Endothelial cell of umbilical vein (primary cell): ENCODE measurements around the gene ANKMY1. TPM values are rescaled to one million over a fixed set of nuclear protein-coding genes. Genes with fewer than 3 reads are reported as not detected.
"Not testable (repeated sequence)": the region's sequence is repeated elsewhere in the genome, so short reads cannot be mapped to it uniquely, and the experiment has no call there.

ENCODE experiments used
- BruUV-seq: library from RNA; stranded (reverse); fragments of 400-500 nt; replicated peaks from 2 replicates; lab custom pipeline; 2021; lab: Mats Ljungman, UMichigan
- CTCF ChIA-PET: fragments of 300-600, 350-600 bp; sonication (Branson Sonifier 250); formaldehyde crosslinking; loops from one replicate; lab custom pipeline; 2021; ENCODE audit warnings: antibody characterized with exemption, inconsistent platforms; lab: Charles Lee
- POLR2A ChIA-PET: fragments of 300-600, 350-600 bp; sonication (Branson Sonifier 250); formaldehyde crosslinking; loops from one replicate; lab custom pipeline; 2021; ENCODE audit warnings: antibody characterized with exemption, inconsistent platforms; lab: Charles Lee
- DNase-seq: peaks from one replicate; pipeline ENCODE4 v3.0.0-alpha.2; 2011; ENCODE audit warnings: low read depth, low spot score
- FAIRE-seq: peaks from 2 replicates; lab custom pipeline; 2011; peaks lifted over from hg19 to GRCh38; lab: Jason Lieb, UNC
- H2AFZ ChIP-seq: 2 replicates; pipeline ENCODE4 v1.6.0; 2012; ENCODE audit warnings: low read depth, low read length, control low read depth, inconsistent platforms
- H3K27ac ChIP-seq: 2 replicates; pipeline ENCODE4 v1.5.1; 2011; ENCODE audit warnings: low read depth, mild to moderate bottlenecking, control low read depth, low read length, moderate library complexity; ENCODE audit not compliant: insufficient read depth
- H3K27me3 ChIP-seq, 2 experiments: 2 replicates each; pipeline versions ENCODE4 v1.6.0 to v1.6.1; 2011; ENCODE audit warnings: low read length in 2 of 2, mixed read lengths in 1 of 2; ENCODE audit not compliant: control insufficient read depth in 2 of 2, insufficient read depth in 2 of 2
- H3K36me3 ChIP-seq, 2 experiments: 2 replicates in 1 of 2; 3 replicates in 1 of 2; pipeline ENCODE4 v1.5.1; 2011; ENCODE audit warnings: low read length in 2 of 2, mild to moderate bottlenecking in 1 of 2, moderate library complexity in 1 of 2; ENCODE audit not compliant: control insufficient read depth in 2 of 2, insufficient read depth in 2 of 2; ENCODE audit errors: extremely low read depth in 1 of 2
- H3K4me1 ChIP-seq: 3 replicates; pipeline ENCODE4 v1.5.1; 2011; ENCODE audit warnings: mild to moderate bottlenecking, low read length; ENCODE audit not compliant: control insufficient read depth, insufficient read depth; ENCODE audit errors: extremely low read depth
- H3K4me2 ChIP-seq: 2 replicates; pipeline ENCODE4 v1.6.1; 2011; ENCODE audit warnings: low read length, control low read depth, mixed read lengths; ENCODE audit not compliant: insufficient read depth
- H3K4me3 ChIP-seq, 3 experiments: fragments of 200-600 bp in 1 of 3; sonication (generic), shearing (Covaris generic) in 1 of 3; replicated peaks in 1 of 3; 2 replicates each; pipeline ENCODE4 v1.5.1; 2011 to 2016; ENCODE audit warnings: control low read depth in 3 of 3, low read length in 3 of 3, mild to moderate bottlenecking in 2 of 3, inconsistent platforms in 1 of 3, low read depth in 1 of 3, moderate library complexity in 1 of 3; ENCODE audit not compliant: insufficient read depth in 1 of 3
- H3K79me2 ChIP-seq: 2 replicates; pipeline ENCODE4 v1.6.0; 2012; ENCODE audit warnings: low read length, inconsistent platforms; ENCODE audit not compliant: control insufficient read depth, insufficient read depth
- H3K9ac ChIP-seq: replicated peaks from 2 replicates; pipeline ENCODE3; 2011; ENCODE audit warnings: low read length, control low read depth; ENCODE audit not compliant: insufficient read depth; ENCODE audit errors: extremely low read depth
- H3K9me1 ChIP-seq: replicated peaks from 3 replicates; pipeline ENCODE4 v1.6.0; 2011; ENCODE audit warnings: mild to moderate bottlenecking, low read length; ENCODE audit not compliant: control insufficient read depth, insufficient read depth; ENCODE audit errors: extremely low read depth
- H3K9me3 ChIP-seq: replicated peaks from 2 replicates; pipeline ENCODE4 v1.5.1; 2012; ENCODE audit warnings: low read length, inconsistent platforms; ENCODE audit not compliant: control insufficient read depth, insufficient read depth
- H4K20me1 ChIP-seq: replicated peaks from 2 replicates; pipeline ENCODE3; 2011; ENCODE audit warnings: mild to moderate bottlenecking, low read length; ENCODE audit not compliant: control insufficient read depth, insufficient read depth; ENCODE audit errors: extremely low read depth
- EZH2 ChIP-seq: IDR thresholded peaks from 2 replicates; pipeline ENCODE4 v1.6.1; 2012; ENCODE audit warnings: borderline replicate concordance, low read depth, mild to moderate bottlenecking, moderate library complexity, low read length, inconsistent platforms; ENCODE audit not compliant: severe bottlenecking
- FOS ChIP-seq: IDR thresholded peaks from 2 replicates; pipeline ENCODE4 v1.6.1; 2011; ENCODE audit warnings: mild to moderate bottlenecking, low read length, moderate library complexity, borderline replicate concordance; ENCODE audit not compliant: insufficient read depth
- GATA2 ChIP-seq: IDR thresholded peaks from 2 replicates; pipeline ENCODE4 v1.7.0; 2011; ENCODE audit warnings: low read depth, mild to moderate bottlenecking, moderate library complexity, mixed read lengths, low read length; ENCODE audit not compliant: insufficient read length, insufficient read depth
- JUN ChIP-seq: IDR thresholded peaks from 2 replicates; pipeline ENCODE4 v1.6.1; 2011; ENCODE audit warnings: borderline replicate concordance, low read depth; ENCODE audit not compliant: insufficient read length, insufficient read depth
- MAX ChIP-seq: IDR thresholded peaks from 2 replicates; pipeline ENCODE4 v1.6.1; 2011; ENCODE audit not compliant: insufficient read depth, insufficient read length
- MYC ChIP-seq: IDR thresholded peaks from one replicate; pipeline ENCODE4 v1.6.1; 2011; ENCODE audit warnings: mild to moderate bottlenecking, low read depth, low read length
- POLR2A ChIP-seq: IDR thresholded peaks from 2 replicates; pipeline ENCODE4 v1.6.1; 2012; ENCODE audit warnings: low read depth, mild to moderate bottlenecking, control low read depth, low read length
- POLR2AphosphoS5 ChIP-seq: IDR thresholded peaks from 2 replicates; pipeline ENCODE4 v1.6.1; 2012; ENCODE audit warnings: low read depth, mild to moderate bottlenecking, control low read depth, low read length, moderate library complexity; ENCODE audit not compliant: insufficient read depth
- dilution Hi-C: fragments of 300-500 bp; cut with MboI; formaldehyde crosslinking; loops from one replicate; pipeline ENCODE4 v1.15.0; 2019; ENCODE audit warnings: low sequenced_read_pairs; ENCODE audit not compliant: extremely low pct_ligation_motif_present
- intact Hi-C: fragments of 100-400 bp; cut with micrococcal nuclease; formaldehyde crosslinking; loops from one replicate; pipeline ENCODE4 v1.10.0; 2022
- polyA plus RNA-seq, 4 experiments: library from polyadenylated mRNA; depleted of rRNA in 3 of 4; stranded (reverse) in 3 of 4; unstranded in 1 of 4; fragments of >200 nt; gene quantifications; 2 replicates each; pipeline versions ENCODE4 v1.2.1 to v1.2.3, GENCODE V29; 2011 to 2012; ENCODE audit warnings: missing spikeins in 1 of 4
- total RNA-seq: library from RNA; stranded (reverse); gene quantifications from 2 replicates; pipeline ENCODE4 v1.2.3, GENCODE V29; 2021
- TF ChIP-seq, protein P1 (sequence below), 2 donors: IDR thresholded peaks; 1 replicate in 1 of 2; 2 replicates in 1 of 2; pipeline ENCODE4 v1.5.1; 2011; ENCODE audit warnings: low read length in 2 of 2, mild to moderate bottlenecking in 2 of 2, moderate library complexity in 2 of 2, control low read depth in 1 of 2, inconsistent platforms in 1 of 2, low read depth in 1 of 2; ENCODE audit not compliant: insufficient read depth in 1 of 2; ENCODE audit errors: extremely low read depth in 1 of 2

ANKMY1 gene
- total and polyA plus RNA-seq, 2 donors (not counting 3 experiments of a cell fraction or from before 2014, with no cell fraction given) = 9.0 to 16.0 TPM

DNA sequence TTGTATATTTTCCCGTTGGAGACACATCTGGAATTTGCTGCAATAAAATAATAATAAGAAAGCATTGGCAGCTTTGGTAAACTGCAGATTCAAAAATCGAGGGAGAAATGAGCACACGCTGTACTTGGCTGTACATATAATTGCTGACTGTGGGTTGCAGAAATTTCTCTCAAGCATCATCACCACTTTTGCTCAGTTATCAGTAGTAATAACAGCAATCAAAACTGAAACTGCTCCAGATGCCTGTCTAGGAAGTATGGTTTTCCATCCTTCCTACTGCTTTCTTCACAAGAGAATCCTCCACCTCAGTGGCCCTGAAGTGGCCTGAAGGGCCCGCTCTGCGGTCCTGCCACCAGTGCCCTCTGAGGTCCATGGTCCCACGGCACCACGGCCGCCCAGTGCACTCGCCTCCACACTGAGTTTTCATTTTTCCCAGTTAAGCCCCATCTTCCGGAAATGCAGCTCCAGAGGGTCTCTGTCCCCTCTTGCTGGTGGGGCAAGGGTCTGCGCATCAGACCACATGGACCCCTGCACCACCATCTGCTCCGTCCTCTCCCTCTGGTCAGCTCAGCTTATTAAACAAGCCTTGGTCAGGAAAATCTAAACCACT is 6.3 kb upstream of the ANKMY1 start:
- intact Hi-C loops = loop anchor here (5.0 to 10.0 kb wide), 3 partner anchors 431 to 753 kb away; partner anchors contain the start of genes HDLBP, SEPTIN2 and SNED1
- Histone ChIP-seq H2AFZ (no peak overlapping the region), H3K9me1 (no peaks in the 10 kb centered on the region), H3K4me3 (no peak overlapping the region), H3K9ac (no peak overlapping the region), H4K20me1 (no peaks in the 10 kb centered on the region), H3K27me3 (no peaks in the 10 kb centered on the region), H3K4me2 (no peak overlapping the region), H3K9me3 (no peaks in the 10 kb centered on the region), H3K27ac (no peak overlapping the region), H3K36me3 (no peaks in the 10 kb centered on the region), H3K4me1 (peaks cover 47% of the 10 kb centered on the region), H3K79me2 (peaks cover 9% of the 10 kb centered on the region)
- CTCF ChIA-PET = interaction anchor here (0.7 kb wide), 1 partner anchor 22 kb away, joined by 4 read pairs; the partner anchor contains the start of gene CAPN10
- BruUV-seq = no TSS peak
- FAIRE-seq (no peak), DNase-seq (no peak)
- no peak for TF ChIP-seq FOS
- no peak for TF ChIP-seq POLR2AphosphoS5
- TF ChIP-seq, protein P1, sequence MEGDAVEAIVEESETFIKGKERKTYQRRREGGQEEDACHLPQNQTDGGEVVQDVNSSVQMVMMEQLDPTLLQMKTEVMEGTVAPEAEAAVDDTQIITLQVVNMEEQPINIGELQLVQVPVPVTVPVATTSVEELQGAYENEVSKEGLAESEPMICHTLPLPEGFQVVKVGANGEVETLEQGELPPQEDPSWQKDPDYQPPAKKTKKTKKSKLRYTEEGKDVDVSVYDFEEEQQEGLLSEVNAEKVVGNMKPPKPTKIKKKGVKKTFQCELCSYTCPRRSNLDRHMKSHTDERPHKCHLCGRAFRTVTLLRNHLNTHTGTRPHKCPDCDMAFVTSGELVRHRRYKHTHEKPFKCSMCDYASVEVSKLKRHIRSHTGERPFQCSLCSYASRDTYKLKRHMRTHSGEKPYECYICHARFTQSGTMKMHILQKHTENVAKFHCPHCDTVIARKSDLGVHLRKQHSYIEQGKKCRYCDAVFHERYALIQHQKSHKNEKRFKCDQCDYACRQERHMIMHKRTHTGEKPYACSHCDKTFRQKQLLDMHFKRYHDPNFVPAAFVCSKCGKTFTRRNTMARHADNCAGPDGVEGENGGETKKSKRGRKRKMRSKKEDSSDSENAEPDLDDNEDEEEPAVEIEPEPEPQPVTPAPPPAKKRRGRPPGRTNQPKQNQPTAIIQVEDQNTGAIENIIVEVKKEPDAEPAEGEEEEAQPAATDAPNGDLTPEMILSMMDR (IDR thresholded peaks at IDR 0.05; ENCODE audit: extremely low read depth in 1 of 2, insufficient read depth in 1 of 2, low read depth in 1 of 2, low read length in 2 of 2) = no peak
- TF ChIP-seq MYC = no peak
- TF ChIP-seq JUN = no peak
- no peak for TF ChIP-seq POLR2A
- no peak for TF ChIP-seq MAX
- no peak for TF ChIP-seq EZH2
- no peak for TF ChIP-seq GATA2
- dilution Hi-C loops = no loop called here
- POLR2A ChIA-PET = no interaction called here

DNA sequence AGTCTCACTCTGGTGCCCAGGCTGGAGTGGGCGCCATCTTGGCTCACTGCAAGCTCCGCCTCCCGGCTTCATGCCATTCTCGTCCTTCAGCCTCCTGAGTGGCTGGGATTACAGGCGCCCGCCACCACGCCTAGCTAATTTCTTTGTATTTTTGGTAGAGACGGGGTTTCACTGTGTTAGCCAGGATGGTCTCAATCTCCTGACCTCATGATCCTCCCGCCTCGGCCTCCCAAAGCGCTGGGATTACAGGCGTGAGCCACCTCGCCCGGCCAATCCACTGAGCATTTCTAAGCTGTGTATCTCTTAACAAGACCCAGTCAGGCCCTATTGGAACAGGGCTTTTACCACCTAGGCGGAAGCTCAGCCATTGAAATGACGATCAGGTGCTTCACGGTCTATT is 5.4 kb upstream of the ANKMY1 start:
- POLR2A ChIA-PET, FAIRE-seq, H3K9me3 ChIP-seq, H3K27me3 ChIP-seq, H3K27ac ChIP-seq, H2AFZ ChIP-seq, H3K4me3 ChIP-seq, H3K9ac ChIP-seq, dilution Hi-C loops, H4K20me1 ChIP-seq, H3K9me1 ChIP-seq, H3K79me2 ChIP-seq, H3K36me3 ChIP-seq, BruUV-seq, DNase-seq, H3K4me2 ChIP-seq: not testable (repeated sequence)
- CTCF ChIA-PET = interaction anchor here (0.7 kb wide), 1 partner anchor 23 kb away, joined by 4 read pairs; the partner anchor contains the start of gene CAPN10
- H3K4me1 ChIP-seq = peaks cover 48% of the 10 kb centered on the region
- intact Hi-C loops = loop anchor here (5.0 to 10.0 kb wide), 3 partner anchors 432 to 754 kb away; partner anchors contain the start of genes HDLBP, SEPTIN2 and SNED1
